Mesothelial cell of epicardium (in vitro differentiated cells): ENCODE results near the gene CDH4. TPM values are rescaled to one million over a fixed set of nuclear protein-coding genes. Genes with fewer than 3 reads are reported as not detected.

Experiments
- DNase-seq, 2 experiments: peaks; one replicate each; pipeline ENCODE4 v3.0.0; 2021; ENCODE audit warnings: low spot score in 2 of 2; ENCODE audit not compliant: unreplicated experiment in 2 of 2
- H3K27ac Mint-ChIP-seq: 2 replicates; pipeline ENCODE4 v1.8.0; 2021; ENCODE audit warnings: mixed read lengths
- H3K27me3 Mint-ChIP-seq: 2 replicates; pipeline ENCODE4 v1.8.0; 2021; ENCODE audit warnings: low read depth, mixed read lengths
- H3K36me3 Mint-ChIP-seq: 2 replicates; pipeline ENCODE4 v1.8.0; 2021; ENCODE audit warnings: mixed read lengths
- H3K4me1 Mint-ChIP-seq: 2 replicates; pipeline ENCODE4 v1.8.0; 2021; ENCODE audit warnings: mixed read lengths
- H3K4me3 Mint-ChIP-seq: 2 replicates; pipeline ENCODE4 v1.8.0; 2021; ENCODE audit warnings: mild to moderate bottlenecking, moderate library complexity, mixed read lengths
- H3K9me3 Mint-ChIP-seq: 2 replicates; pipeline ENCODE4 v1.8.0; 2021; ENCODE audit warnings: mixed read lengths
- CTCF ChIP-seq: fragments of 200-600 bp; sonication (generic); IDR thresholded peaks from one replicate; pipeline ENCODE4 v1.5.0; 2021; ENCODE audit warnings: antibody characterized with exemption; ENCODE audit not compliant: unreplicated experiment
- total RNA-seq: library from RNA; stranded (reverse); gene quantifications from 3 replicates; pipeline ENCODE4 v1.2.1, GENCODE V29; 2021

CDH4 gene
- total RNA-seq, 1 donor from 2014 or later, result 1.1 TPM

GRCh38 chr20:61835791-61836350 lies 583.8 kb downstream of the CDH4 start:
- H3K9me3 Mint-ChIP-seq, result no peaks in the 10 kb centered on the region
- DNase-seq, result no peak
- no peak for TF ChIP-seq CTCF
- H3K36me3 Mint-ChIP-seq, result no peaks in the 10 kb centered on the region
- H3K4me3 Mint-ChIP-seq, result no peak overlapping the region
- H3K27ac Mint-ChIP-seq, result no peak overlapping the region
- H3K27me3 Mint-ChIP-seq, result peaks cover 18% of the 10 kb centered on the region
- H3K4me1 Mint-ChIP-seq, result no peaks in the 10 kb centered on the region

DNA sequence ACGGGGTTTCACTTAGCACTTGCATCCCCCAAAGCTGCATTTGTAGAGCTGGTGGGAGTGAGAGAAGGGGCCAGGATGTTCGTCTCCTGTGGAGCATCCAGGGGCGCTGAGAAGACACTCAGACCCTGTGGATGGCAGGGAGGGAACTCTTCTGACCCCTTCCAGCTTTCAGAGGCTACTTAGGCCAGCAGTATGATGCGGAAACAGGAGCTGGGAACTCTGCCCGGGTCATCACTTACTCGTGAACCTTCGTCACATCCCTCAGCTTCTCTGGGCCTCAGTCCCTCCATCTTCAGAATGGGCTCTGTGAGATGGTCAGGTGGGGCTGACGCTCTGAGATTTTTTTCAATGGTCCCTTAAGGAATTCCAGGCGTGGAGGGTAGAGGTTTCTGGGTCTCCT lies 585.1 kb downstream of the CDH4 start:
- Mint-ChIP-seq H3K27me3 (peaks cover 16% of the 10 kb centered on the region), H3K4me3 (no peak overlapping the region), H3K9me3 (no peaks in the 10 kb centered on the region), H3K4me1 (peaks cover 5% of the 10 kb centered on the region), H3K36me3 (no peaks in the 10 kb centered on the region), H3K27ac (no peak overlapping the region)
- no peak for DNase-seq
- no peak for TF ChIP-seq CTCF

- Mint-ChIP-seq H3K27ac (no peak overlapping the region), H3K4me3 (no peak overlapping the region), H3K27me3 (peaks cover 10% of the 10 kb centered on the region), H3K4me1 (peaks cover 8% of the 10 kb centered on the region), H3K36me3 (no peaks in the 10 kb centered on the region), H3K9me3 (no peaks in the 10 kb centered on the region)
- DNase-seq, result no peak
- TF ChIP-seq CTCF, result no peak
Observed at GRCh38 chr20:61839223-61839911, 587.3 kb downstream of the CDH4 start.

- Mint-ChIP-seq H3K4me1 (peaks cover 8% of the 10 kb centered on the region), H3K4me3 (no peak overlapping the region), H3K36me3 (no peaks in the 10 kb centered on the region), H3K27me3 (peaks cover 10% of the 10 kb centered on the region), H3K27ac (no peak overlapping the region), H3K9me3 (no peaks in the 10 kb centered on the region)
- TF ChIP-seq CTCF, result no peak
- no peak for DNase-seq
Observed at GRCh38 chr20:61839912-61840778, 588.1 kb downstream of the CDH4 start.

GRCh38 chr20:61840779-61841455 lies 588.9 kb downstream of the CDH4 start:
- no peak for DNase-seq

More at GRCh38 chr20:61840779-61841455, 588.9 kb downstream of the CDH4 start:
- Mint-ChIP-seq H3K9me3 (no peaks in the 10 kb centered on the region), H3K27ac (no peak overlapping the region), H3K4me3 (no peak overlapping the region), H3K27me3 (peaks cover 10% of the 10 kb centered on the region), H3K36me3 (no peaks in the 10 kb centered on the region), H3K4me1 (peaks cover 8% of the 10 kb centered on the region)
- TF ChIP-seq CTCF, result no peak
